SH-SY5Y (cell line): ENCODE data around the gene STAMBP.
"Not testable (repeated sequence)": the region's sequence is repeated elsewhere in the genome, so short reads cannot be mapped to it uniquely, and the experiment has no call there.

Source experiments
- GATA2 ChIP-seq: IDR thresholded peaks from 2 replicates; pipeline ENCODE4 v1.6.1; 2011; ENCODE audit warnings: mild to moderate bottlenecking, low read depth, low read length
- GATA3 ChIP-seq: IDR thresholded peaks from 2 replicates; pipeline ENCODE4 v1.6.1; 2011; ENCODE audit warnings: low read depth, mild to moderate bottlenecking, low read length, moderate library complexity

Gene STAMBP

GRCh38 chr2:73828818-73829570 is at the start of gene STAMBP:
Gene STAMBP, plus strand, starts transcription at chr2:73828961. Its CDS starts 1,896 bp downstream, at chr2:73830857.
- TF ChIP-seq GATA2 (no peak), GATA3 (no peak)

- TF ChIP-seq GATA3: no peak
- TF ChIP-seq GATA2: no peak
These were observed 49.1 kb upstream of the STAMBP start, which contains the start of gene DUSP11 for GRCh38 chr2:73779467-73780236. Gene DUSP11, minus strand, starts transcription at chr2:73780103. Its CDS starts 129 bp downstream, at chr2:73779974.

GRCh38 chr2:73780237-73780582 is 48.6 kb upstream of the STAMBP start:
- no peak for TF ChIP-seq GATA2

- TF ChIP-seq GATA2, GATA3: not testable (repeated sequence)
These were observed 44.9 kb upstream of the STAMBP start, which contains the start of gene C2orf78 for GRCh38 chr2:73783883-73784282. Gene C2orf78, plus strand, starts transcription at chr2:73784183. Its CDS starts 127 bp downstream, at chr2:73784310.

- TF ChIP-seq GATA3: no peak
- TF ChIP-seq GATA2: no peak
These were observed 16.9 kb upstream of the STAMBP start for GRCh38 chr2:73811878-73812277.

- no peak for TF ChIP-seq GATA3
- TF ChIP-seq GATA2: no peak
These were observed 16.1 kb upstream of the STAMBP start for GRCh38 chr2:73812635-73813034.

GRCh38 chr2:73818296-73818695 is 10.5 kb upstream of the STAMBP start:
- TF ChIP-seq GATA2 (no peak), GATA3 (no peak)

- TF ChIP-seq GATA3 (no peak), GATA2 (no peak)
These were observed 7.5 kb upstream of the STAMBP start for GRCh38 chr2:73821227-73821626.

GRCh38 chr2:73821669-73822068 is 7.1 kb upstream of the STAMBP start:
- TF ChIP-seq GATA3: no peak
- TF ChIP-seq GATA2: no peak

GRCh38 chr2:73822276-73822675 is 6.5 kb upstream of the STAMBP start:
- TF ChIP-seq GATA2: no peak

GRCh38 chr2:73822991-73823390 is 5.8 kb upstream of the STAMBP start:
- TF ChIP-seq GATA3 (no peak), GATA2 (no peak)

GRCh38 chr2:73823416-73823815 is 5.3 kb upstream of the STAMBP start:
- TF ChIP-seq GATA3 (no peak), GATA2 (no peak)

- TF ChIP-seq GATA3 (no peak), GATA2 (no peak)
These were observed 4.7 kb upstream of the STAMBP start for GRCh38 chr2:73823916-73824523.

GRCh38 chr2:73825408-73825807 is 3.4 kb upstream of the STAMBP start:
- TF ChIP-seq GATA3: no peak
- no peak for TF ChIP-seq GATA2

GRCh38 chr2:73827018-73827417 is 1.7 kb upstream of the STAMBP start:
- TF ChIP-seq GATA3: no peak
- no peak for TF ChIP-seq GATA2
